ENCODE results near the gene LAMTOR4. TPM values are rescaled to one million over a fixed set of nuclear protein-coding genes. Genes with fewer than 3 reads are reported as not detected.

LAMTOR4 gene
- total RNA-seq, 1 donor = 162 TPM

DNA sequence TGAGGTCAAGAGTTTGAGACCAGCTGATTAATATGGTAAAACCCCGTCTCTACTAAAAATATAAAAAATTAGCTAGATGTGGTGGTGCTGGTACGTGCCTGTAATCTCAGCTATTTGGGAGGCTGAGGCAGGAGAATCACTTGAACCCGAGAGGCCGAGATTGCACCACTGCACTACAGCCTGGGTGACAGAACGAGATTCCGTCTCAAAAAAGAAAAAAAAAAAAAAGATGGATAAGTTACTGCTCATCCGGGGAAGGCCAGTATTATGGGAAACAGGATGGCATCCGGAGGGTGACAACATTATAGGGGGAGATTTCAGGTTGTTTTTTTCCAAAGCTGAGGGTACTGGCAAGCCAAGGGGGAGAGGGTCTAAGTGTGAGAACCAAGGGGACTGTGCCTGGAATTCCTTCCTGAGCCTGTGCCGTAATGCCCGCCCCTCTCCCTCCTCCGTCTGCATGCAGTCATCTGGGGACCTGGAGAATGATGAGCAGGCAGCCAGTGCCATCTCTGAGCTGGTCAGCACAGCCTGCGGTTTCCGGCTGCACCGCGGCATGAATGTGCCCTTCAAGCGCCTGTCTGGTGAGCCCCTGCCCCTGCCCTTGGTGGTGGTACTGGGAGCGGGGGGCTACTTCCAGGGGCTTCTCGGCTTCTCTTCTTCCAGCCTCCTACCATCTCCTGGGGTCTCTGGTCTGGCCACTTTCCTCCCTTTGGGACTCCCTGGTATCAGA, 4.4 kb downstream of the LAMTOR4 start:
- no peak for DNase-seq (ENCODE audit: low read depth in 2 of 3, low spot score in 2 of 3)

DNA sequence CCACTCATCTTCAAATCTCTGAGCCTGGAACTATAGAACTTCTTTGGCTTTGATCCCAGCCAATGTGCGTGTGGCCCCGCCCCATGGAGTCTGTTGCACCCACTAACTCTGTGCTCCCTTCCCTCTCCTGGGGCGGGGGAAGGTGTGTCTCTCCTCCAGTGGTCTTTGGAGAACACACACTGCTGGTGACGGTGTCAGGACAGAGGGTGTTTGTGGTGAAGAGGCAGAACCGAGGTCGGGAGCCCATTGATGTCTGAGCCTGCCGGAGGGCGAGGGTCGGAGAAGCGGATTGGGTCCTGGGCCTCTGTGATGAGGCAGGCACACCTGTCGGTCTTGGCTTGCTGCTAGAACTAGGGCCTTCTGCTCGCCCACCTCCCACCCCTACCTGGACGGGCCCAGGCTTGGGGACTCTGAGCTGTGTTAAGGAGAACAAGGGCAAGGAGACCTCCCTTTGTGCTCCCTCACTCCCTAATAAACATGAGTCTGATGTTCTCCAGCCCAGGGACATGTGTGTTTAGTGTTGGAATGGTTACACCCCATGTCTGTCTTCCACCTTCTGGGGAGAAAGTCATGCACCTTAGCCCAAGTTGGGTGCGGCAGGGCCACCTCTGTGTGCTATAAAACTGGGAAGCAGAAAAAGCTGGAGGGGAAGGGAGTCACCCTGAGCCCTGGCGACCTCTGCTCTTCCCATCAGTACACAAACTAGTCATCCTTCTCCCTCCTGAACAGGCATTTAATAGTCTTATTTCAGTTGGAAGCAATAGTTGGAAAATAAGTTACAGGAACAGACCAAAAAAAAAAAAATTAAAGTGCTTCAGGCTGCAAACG, 5.2 kb downstream of the LAMTOR4 start:
- no peak for DNase-seq (ENCODE audit: low read depth in 2 of 3, low spot score in 2 of 3)

DNA sequence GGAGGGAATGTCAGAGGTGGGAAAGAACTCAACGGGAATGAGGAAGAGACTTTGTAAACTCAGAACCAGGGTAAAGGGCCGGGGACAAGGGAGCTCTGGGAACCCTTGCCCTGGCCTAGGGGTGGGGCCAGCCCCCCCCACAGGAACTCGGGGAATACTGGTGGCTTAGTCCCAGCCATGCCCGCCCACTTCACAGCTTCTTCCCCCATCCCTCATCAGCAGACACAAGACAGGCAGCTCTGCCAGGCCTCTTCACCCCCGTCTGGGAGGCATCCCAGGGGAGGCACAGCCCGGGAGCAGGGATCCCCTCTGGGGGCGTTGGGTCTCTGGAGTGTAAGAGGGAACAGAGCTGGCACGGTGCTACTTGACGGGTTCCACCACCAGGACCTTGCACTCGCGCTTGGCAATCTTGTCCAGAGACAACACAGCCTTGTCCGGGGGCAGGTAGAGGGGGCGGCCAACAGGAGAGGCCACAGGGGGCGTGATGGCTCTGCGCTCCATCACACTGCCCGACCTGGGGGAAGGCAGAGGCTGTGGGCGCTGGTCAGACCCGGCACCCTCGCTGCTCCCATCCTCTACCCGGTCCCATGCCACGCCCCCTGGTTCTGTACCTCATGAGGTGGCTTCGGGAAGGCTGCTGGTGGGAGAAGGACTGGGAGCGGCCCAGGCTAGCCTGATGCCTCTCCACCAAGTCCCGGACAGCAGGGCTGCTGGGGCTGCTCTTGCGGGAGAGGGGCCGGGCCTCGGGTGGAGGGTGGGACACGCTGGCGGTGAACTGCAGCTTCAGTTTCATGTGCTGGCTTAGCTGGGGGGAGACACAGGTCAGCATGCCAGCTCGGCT, 6.2 kb downstream of the LAMTOR4 start:
- no peak for DNase-seq (ENCODE audit: low read depth in 2 of 3, low spot score in 2 of 3)

DNA sequence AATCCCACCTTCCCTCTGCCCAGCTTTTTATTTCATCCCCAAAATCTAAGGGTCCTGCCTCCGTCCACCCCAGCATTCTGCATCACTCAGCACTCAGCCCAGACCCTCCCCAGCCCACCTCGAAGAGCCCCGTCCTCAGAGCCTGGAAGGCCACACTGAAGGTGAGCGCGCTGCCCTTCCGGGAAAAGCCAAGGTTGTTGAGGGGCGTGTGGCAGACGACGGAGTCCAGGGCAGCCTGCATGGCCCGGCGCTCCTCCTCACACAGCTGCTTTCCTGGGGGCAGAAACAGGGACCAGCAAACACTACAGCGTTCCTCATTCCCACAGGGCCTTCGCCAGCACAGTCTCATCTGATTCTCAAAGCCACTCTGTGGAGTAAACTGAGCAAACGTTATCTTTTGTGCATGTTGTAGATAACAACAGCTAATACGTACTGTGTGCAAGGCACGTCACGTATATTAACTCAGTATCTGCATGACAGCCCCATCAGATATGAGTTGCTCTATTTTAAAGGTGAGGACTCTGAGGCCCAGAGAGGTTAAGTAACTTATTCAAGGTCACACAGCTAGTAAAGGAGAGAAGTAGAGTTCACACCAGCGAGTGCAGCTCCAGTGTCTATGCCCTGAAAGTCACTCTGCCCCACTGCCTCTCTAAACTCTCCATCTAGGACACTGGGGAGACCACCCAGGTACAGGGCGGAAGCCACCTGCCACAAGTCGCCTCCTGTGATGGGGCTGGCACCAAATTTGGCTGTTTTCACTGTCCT, 7.0 kb downstream of the LAMTOR4 start:
- DNase-seq (ENCODE audit: low read depth in 2 of 3, low spot score in 2 of 3) = no peak

DNA sequence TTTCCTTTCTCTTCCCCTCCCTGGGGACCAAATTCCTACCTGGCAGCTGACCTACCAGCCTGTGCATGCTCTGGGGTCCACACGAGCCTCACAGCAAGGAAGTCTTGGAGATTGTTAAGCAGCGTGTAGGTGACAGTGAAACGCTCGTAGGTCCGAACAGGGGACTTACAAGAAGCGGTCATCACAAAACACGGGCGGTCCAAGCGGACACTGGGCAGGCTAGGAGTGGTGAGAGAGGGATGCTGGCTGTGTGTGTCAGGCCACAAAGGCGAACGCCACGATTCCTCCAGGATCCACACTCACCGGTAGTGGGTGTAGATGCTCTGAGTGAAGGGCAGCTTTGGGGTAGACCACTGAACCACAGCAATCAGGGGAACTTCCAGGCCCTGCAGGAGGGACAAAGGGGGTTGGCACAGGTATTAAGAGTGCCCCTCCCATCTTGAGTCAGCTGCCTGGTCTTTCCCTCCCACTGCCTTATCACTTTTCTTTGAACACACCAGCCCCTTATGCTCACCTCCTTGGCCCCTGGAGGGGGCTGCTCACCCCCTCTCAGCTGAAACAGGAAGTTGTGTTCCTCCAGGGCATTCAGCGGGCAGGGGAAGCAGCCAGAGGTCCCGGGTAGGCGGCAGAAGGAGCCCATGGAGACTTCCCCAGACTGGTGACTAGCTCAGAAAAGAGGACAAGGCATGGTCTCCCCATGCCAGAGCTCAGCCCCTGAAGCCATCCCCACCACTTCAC, 7.8 kb downstream of the LAMTOR4 start:
- DNase-seq (ENCODE audit: low read depth in 2 of 3, low spot score in 2 of 3) = peak in 2 of 3 donors; percentile 43 to 50

DNA sequence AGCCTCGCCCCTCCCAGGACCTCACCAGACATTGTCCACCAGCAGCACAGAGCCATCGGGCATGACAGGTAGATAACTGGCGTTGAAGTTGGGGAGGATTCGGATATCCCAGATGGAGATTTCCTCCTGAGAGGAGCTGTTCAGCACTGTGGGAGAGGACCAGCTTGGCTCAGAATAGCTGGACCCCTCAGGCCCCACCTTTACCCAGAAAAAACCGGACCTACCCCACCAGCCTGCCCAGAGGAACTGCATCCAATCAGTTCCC, 8.3 kb downstream of the LAMTOR4 start:
- no peak for DNase-seq (ENCODE audit: low read depth in 2 of 3, low spot score in 2 of 3)

DNA sequence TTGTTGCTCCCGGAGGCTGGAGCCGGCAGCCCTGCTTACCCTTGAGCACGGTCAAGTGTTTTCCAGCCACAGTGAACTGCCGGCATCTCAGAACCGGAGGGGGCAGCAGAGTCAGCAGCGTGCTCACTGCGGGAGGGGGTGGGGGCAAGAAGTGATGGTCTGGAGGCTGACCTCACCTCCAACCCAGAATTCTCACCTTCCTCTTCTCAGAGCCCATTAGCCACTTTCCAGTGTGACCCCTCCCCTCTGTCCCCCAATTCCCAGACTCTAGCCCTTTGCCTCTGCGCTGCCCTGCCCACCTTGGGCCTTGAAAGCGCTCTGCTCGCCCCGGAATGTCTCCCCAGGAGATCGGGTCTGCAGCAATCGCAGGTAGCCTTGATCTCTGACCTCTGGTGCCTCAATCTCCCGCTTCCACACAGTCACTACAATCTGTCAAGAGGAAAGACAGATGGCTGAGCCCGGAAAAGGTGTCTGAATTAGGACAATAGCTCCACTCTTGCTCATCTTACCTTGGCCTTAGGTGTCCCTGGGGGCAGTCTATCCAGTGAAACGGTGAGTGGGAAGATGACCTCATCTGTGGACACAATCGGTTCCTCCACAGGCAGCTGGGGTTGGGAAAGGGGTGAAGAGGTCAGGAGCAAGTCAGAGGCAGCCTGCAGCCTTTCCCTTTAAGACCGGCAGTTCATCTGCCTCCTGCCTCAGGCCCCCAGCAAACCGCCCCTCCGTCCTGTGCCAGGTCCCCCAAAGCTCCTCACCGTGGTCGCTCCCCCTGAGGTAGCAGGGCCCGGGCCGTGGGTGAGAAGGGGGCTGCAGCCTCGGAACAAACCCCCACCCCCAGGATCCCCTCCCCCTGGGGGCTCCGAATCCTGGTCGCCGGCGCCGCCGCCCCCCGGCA, 8.9 kb downstream of the LAMTOR4 start:
- DNase-seq (ENCODE audit: low read depth in 2 of 3, low spot score in 2 of 3) = no peak

DNA sequence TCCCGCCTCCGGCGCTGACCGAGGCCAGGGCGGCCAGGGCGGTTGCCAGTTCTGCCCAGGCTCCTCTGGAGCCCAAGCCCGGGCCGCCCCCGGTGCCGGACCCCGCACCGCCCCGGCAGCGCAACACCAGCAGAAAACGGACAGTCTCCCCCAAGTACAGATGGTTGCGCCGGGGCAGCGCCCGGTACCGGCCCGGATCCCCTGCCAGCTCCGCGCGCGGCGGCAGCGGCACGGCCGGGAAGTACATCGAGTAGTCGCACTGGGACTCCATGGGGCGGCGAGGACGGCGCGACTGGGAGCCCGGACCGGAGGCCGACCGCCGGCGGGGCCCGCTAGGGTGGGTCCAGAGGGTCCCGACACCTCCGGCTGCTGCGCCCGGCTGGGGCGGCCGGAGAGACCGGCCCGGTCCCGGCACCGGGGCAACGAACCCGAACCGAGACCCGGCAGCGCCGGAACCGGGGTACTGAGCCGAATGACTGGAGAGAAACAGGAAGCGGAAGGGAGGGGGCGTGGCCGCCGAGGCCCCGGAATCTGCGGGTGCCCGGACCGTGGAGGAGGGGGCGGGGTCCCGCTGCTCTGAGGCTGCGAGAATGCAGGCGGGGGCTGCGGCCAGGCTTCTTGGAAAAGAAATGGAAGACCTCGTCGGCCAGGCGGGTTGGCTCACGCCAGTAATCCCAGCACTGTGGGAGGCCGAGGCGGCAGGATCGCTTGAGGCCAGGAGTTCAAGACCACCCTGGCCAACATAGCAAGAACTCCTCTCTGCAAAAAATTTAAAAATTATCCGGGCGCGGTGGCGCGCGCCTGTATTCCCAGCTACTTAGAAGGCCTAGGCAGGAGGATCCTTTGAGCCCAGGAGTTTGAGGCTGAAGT, 9.7 kb downstream of the LAMTOR4 start, which contains the start of gene TRAPPC14:
TSS of gene TRAPPC14 (minus strand) at position 495 of the 870 bp plus-strand sequence. CDS start at position 271, 224 bp downstream.
- DNase-seq (ENCODE audit: low read depth in 2 of 3, low spot score in 2 of 3) = peak; percentile 73 to 86 (median 78)

DNA sequence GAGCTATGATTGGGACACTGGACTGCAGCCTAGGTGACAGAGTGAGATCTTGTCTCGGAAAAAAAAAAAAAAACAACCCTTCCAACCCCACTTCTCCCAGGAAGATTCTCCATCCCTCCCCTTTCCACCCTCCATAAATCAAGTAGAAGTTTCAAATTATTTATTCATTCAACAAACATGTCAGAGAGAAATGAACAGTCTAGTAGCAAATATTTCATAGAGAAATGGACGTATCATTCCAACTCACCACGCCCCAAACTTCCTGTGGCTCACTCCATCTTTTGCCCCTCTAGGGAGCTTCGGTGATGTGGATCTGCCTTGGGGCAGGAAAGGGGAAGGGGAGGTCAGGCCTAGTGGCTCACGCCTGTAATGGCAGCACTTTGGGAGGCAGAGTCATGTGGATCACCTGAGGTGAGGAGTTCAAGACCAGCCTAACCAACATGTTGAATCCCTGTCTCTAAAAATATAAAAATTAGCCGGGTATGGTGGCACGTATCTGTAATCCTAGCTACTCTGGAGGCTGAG, 10.4 kb downstream of the LAMTOR4 start:
- no peak for DNase-seq (ENCODE audit: low read depth in 2 of 3, low spot score in 2 of 3)

DNA sequence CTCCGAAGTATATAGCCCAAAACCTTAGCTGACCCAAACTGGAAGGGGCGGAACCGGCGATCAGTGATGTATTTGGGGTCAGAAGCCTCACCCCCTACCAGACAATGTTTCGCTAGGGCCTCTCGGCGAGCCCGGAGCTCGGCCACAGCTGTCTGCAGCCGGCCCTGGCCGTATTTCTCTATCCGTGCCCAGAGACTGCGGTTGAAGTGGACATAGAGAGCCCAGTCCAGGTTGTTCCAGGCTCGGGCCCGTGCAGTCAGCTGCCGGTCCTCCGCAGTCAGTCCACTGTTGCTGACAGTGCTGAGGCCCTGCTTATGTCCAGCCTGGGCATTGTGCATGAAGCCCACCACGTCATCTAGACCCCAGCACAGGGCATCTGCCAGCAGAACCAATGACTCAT, 11.3 kb downstream of the LAMTOR4 start:
- no peak for DNase-seq (ENCODE audit: low read depth in 2 of 3, low spot score in 2 of 3)

DNA sequence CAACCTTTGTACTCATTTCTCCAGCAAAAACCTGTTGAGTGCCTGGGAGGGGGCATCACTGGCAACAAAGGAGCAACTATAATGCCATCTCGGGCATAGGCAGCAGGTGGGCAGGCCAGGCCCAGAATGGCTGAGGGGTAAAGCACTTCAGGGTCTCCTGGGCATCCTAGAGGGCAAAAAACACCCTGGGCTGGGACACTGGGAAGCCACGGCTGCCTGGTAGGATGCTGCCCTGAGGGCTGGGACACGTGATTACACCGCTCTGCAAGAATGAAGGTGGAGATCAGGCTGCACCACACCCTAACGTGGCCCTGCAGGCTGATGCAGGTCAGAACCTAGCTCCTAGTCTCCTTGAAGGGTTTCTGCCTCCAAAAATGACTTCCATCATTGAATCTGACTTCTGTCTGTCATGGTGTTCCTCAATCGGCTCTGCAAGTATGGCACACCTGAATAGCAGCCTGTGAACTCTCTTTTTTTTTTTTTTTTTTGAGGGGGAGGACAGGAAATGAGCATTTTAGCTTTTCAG, 14.4 kb downstream of the LAMTOR4 start:
- no peak for DNase-seq (ENCODE audit: low read depth in 2 of 3, low spot score in 2 of 3)

DNA sequence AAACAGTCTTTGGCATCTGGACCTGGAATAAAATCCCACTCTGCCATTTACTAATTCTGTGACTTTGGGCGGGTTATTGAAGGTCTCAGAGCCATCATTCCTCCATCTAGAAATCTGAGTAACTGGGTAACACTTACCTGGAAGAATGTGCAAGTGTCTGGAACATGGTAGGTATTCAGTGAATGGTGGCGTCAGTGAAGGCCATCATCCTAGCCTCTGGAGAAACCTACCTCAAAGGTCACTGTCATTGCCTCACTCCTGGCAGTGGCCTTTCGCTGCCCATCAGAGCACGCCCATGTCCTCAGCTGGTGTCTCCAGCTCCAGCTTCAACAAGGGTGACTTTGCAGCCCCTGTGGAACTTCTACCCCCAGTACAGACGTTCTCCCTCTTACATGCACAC, 15.2 kb downstream of the LAMTOR4 start:
- no peak for DNase-seq (ENCODE audit: low read depth in 2 of 3, low spot score in 2 of 3)

DNA sequence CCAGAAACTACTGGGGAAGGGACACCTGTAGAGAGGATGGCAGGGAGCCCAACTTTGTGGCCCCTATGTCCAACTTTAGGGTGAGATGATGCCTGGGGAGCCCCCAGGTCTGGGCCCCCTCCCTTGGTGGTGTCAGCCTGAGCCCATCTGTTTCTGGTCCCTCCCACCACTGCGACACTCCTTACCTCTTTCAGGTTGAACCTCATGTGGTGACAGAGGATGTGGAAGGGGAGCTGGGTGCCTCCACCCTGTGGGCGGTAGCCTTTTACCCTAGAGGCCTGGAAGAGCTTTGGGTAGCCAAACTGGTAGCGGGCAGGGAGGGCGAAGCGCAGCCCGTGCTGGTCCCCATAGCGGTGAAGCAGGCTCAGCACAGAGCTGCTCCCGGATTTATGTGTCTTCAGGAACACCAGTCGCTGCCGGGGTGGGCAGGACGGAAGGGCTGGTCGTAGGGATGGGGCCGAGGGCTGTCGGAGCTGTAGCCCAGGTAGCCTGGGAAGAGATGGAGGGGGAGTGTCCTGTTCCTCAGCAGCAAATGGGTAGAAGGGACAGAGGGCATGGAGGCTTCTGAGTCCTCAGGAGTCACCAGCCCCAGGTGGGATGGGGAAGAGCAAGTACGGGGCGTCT, 17.7 kb downstream of the LAMTOR4 start:
- no peak for DNase-seq (ENCODE audit: low read depth in 2 of 3, low spot score in 2 of 3)

DNA sequence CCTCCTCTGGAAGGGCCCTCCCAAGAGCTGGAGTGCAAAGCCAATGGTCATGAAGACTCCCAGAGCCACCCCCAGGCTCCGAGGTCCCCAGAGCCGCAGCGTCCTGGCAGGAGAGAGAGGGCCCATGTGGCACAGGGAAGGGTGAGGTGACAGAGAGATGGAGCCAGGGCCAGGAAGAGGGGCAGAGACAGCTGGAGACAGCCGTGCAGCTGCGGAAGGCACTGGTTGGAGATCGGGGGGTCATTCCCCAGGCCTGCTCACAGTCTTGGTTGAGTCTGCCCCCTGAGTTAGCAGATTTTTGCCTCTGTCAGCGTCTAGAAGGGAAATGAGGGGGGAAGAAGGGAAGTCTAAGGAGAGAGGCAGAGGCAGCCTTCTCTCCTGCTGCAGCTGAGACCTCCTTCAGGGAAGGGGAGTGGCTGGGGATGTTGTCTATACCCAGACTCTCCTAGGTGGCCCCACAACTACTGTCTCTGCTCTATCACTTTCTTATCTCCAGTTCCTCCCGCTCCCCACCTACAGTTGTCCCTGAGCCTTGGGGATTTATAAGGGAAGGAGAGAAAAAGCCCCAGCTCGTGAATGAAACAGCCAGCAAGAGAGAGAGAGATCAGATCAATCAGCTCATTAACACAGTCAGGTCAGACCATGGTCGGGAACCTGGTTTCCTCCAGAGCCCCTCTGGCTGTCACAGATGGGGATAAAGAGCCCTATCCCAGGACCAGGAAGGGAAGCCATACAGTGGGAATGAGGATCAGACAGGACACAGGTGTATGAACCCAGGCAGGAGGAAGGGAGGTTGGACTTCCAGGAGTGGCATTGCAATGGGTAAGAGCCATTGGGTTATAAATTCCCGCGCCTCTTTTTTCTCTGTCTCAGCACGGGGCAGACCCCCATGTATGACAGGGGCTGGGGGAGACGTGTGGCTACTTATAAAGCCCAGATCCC, 18.5 kb downstream of the LAMTOR4 start:
- no peak for DNase-seq (ENCODE audit: low read depth in 2 of 3, low spot score in 2 of 3)

DNA sequence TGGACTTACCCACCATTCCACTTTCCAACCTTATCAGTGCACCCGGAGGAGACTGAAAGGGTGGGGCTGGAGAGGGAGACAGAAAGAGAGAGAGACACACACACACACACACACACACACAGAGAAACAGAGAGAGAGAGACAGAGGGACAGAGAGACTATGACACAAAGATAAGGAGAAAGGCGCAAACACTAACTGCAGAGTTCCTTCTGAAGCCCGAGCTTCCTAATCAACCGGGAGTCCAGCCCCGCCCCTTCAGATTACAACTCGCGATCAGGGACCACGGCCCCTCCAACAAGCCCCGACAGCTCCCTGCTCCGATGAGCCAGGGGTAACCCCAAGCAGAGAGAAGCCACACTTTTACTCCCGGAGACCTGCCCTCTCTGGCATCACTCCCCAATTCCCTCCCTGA, 19.2 kb downstream of the LAMTOR4 start:
- no peak for DNase-seq (ENCODE audit: low read depth in 2 of 3, low spot score in 2 of 3)
